Ishikawa (cell line): Measurements from ENCODE around the gene GSDMA.

ENCODE experiments used
- CEBPB ChIP-seq: IDR thresholded peaks from 2 replicates; pipeline ENCODE4 v1.6.1; 2012
- CREB1 ChIP-seq: IDR thresholded peaks from 2 replicates; pipeline ENCODE4 v1.6.1; 2012; ENCODE audit warnings: low read depth
- EGR1 ChIP-seq: IDR thresholded peaks from 2 replicates; pipeline ENCODE4 v1.6.1; 2012
- EP300 ChIP-seq: IDR thresholded peaks from 2 replicates; pipeline ENCODE4 v1.6.1; 2012; ENCODE audit warnings: borderline replicate concordance
- FOXM1 ChIP-seq: IDR thresholded peaks from 2 replicates; pipeline ENCODE4 v1.6.1; 2012; ENCODE audit warnings: low read depth, borderline replicate concordance
- NFIC ChIP-seq: IDR thresholded peaks from 2 replicates; pipeline ENCODE4 v1.6.1; 2012
- RAD21 ChIP-seq: IDR thresholded peaks from 2 replicates; pipeline ENCODE4 v1.6.1; 2012; ENCODE audit warnings: low read depth
- TAF1 ChIP-seq: IDR thresholded peaks from 2 replicates; pipeline ENCODE4 v1.6.1; 2012; ENCODE audit warnings: low read depth, mild to moderate bottlenecking
- TCF12 ChIP-seq: IDR thresholded peaks from 2 replicates; pipeline ENCODE4 v1.6.1; 2012; ENCODE audit warnings: low read depth
- TEAD4 ChIP-seq: IDR thresholded peaks from 2 replicates; pipeline ENCODE4 v1.6.1; 2012
- USF1 ChIP-seq: IDR thresholded peaks from 2 replicates; pipeline ENCODE4 v1.6.1; 2012
- YY1 ChIP-seq: IDR thresholded peaks from 2 replicates; pipeline ENCODE4 v1.6.1; 2012; ENCODE audit warnings: low read depth
- ZBTB7A ChIP-seq: IDR thresholded peaks from 2 replicates; pipeline ENCODE4 v1.6.1; 2012; ENCODE audit warnings: low read depth
- TF ChIP-seq, protein P1 (sequence below): IDR thresholded peaks from 2 replicates; pipeline ENCODE4 v1.6.1; 2012; ENCODE audit warnings: low read depth, mild to moderate bottlenecking
- TF ChIP-seq, protein P2 (sequence below): IDR thresholded peaks from 2 replicates; pipeline ENCODE4 v1.6.1; 2012

The GSDMA gene

GRCh38 chr17:40015998-40016985 lies 53.5 kb downstream of the GSDMA start:
- TF ChIP-seq CEBPB, result no peak
- TF ChIP-seq YY1, result no peak
- TF ChIP-seq NFIC, result no peak
- no peak for TF ChIP-seq RAD21
- no peak for TF ChIP-seq USF1

GRCh38 chr17:40017422-40018080 lies 54.7 kb downstream of the GSDMA start:
- TF ChIP-seq, protein P1, sequence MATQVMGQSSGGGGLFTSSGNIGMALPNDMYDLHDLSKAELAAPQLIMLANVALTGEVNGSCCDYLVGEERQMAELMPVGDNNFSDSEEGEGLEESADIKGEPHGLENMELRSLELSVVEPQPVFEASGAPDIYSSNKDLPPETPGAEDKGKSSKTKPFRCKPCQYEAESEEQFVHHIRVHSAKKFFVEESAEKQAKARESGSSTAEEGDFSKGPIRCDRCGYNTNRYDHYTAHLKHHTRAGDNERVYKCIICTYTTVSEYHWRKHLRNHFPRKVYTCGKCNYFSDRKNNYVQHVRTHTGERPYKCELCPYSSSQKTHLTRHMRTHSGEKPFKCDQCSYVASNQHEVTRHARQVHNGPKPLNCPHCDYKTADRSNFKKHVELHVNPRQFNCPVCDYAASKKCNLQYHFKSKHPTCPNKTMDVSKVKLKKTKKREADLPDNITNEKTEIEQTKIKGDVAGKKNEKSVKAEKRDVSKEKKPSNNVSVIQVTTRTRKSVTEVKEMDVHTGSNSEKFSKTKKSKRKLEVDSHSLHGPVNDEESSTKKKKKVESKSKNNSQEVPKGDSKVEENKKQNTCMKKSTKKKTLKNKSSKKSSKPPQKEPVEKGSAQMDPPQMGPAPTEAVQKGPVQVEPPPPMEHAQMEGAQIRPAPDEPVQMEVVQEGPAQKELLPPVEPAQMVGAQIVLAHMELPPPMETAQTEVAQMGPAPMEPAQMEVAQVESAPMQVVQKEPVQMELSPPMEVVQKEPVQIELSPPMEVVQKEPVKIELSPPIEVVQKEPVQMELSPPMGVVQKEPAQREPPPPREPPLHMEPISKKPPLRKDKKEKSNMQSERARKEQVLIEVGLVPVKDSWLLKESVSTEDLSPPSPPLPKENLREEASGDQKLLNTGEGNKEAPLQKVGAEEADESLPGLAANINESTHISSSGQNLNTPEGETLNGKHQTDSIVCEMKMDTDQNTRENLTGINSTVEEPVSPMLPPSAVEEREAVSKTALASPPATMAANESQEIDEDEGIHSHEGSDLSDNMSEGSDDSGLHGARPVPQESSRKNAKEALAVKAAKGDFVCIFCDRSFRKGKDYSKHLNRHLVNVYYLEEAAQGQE, result no peak
- no peak for TF ChIP-seq FOXM1
- TF ChIP-seq RAD21, result no peak
- no peak for TF ChIP-seq EGR1
- no peak for TF ChIP-seq EP300
- TF ChIP-seq, protein P2, sequence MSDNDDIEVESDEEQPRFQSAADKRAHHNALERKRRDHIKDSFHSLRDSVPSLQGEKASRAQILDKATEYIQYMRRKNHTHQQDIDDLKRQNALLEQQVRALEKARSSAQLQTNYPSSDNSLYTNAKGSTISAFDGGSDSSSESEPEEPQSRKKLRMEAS, result no peak
- TF ChIP-seq TCF12, result no peak
- TF ChIP-seq USF1, result no peak
- no peak for TF ChIP-seq TAF1
- TF ChIP-seq YY1, result no peak
- TF ChIP-seq CEBPB, result no peak
- TF ChIP-seq TEAD4, result no peak
- no peak for TF ChIP-seq NFIC
- TF ChIP-seq ZBTB7A, result no peak
- TF ChIP-seq CREB1, result no peak

GRCh38 chr17:40018211-40019121 lies 55.7 kb downstream of the GSDMA start:
- TF ChIP-seq CEBPB, result no peak
- no peak for TF ChIP-seq ZBTB7A
- no peak for TF ChIP-seq EP300
- TF ChIP-seq USF1, result no peak
- no peak for TF ChIP-seq NFIC
- no peak for TF ChIP-seq TAF1
- TF ChIP-seq YY1, result no peak
- no peak for TF ChIP-seq CREB1
- TF ChIP-seq, protein P2, result no peak
- TF ChIP-seq TCF12, result no peak
- TF ChIP-seq, protein P1, result no peak
- TF ChIP-seq RAD21, result no peak

- TF ChIP-seq EP300, result no peak
- TF ChIP-seq NFIC, result no peak
- no peak for TF ChIP-seq RAD21
- no peak for TF ChIP-seq TEAD4
- TF ChIP-seq, protein P2, result no peak
- TF ChIP-seq EGR1, result no peak
- no peak for TF ChIP-seq USF1
- TF ChIP-seq TCF12, result no peak
- TF ChIP-seq ZBTB7A, result no peak
- TF ChIP-seq, protein P1, result no peak
- no peak for TF ChIP-seq CEBPB
- TF ChIP-seq CREB1, result no peak
- no peak for TF ChIP-seq FOXM1
- no peak for TF ChIP-seq TAF1
- TF ChIP-seq YY1, result no peak
These were observed 56.6 kb downstream of the GSDMA start for GRCh38 chr17:40019140-40019991.
